NT2/D1 (cell line): ENCODE data around the gene SDC3.
"Not testable (repeated sequence)": the region's sequence is repeated elsewhere in the genome, so short reads cannot be mapped to it uniquely, and the experiment has no call there.

Source experiments
- YY1 ChIP-seq: IDR thresholded peaks from 2 replicates; pipeline ENCODE4 v1.6.1; 2011; ENCODE audit not compliant: insufficient read length, insufficient read depth
- ZNF274 ChIP-seq: IDR thresholded peaks from 2 replicates; pipeline ENCODE4 v1.6.1; 2011; ENCODE audit warnings: mild to moderate bottlenecking, low read depth, low read length

GRCh38 chr1:30935758-30936157, 27.2 kb upstream of the SDC3 start:
- not testable (repeated sequence) for TF ChIP-seq ZNF274, YY1
